Measurements from ENCODE around the gene SPTSSB. TPM values are rescaled to one million over a fixed set of nuclear protein-coding genes. Genes with fewer than 3 reads are reported as not detected.

SPTSSB gene
- polyA plus RNA-seq, 2 of the 4 experiments (the other 2 are of a cell fraction): 0.06 to 0.43 TPM

GRCh38 chr3:161409858-161410257, 38.5 kb upstream of the SPTSSB start:
- WGBS (ENCODE audit: missing lambda C conversion rate): 79% methylated on average over 3 of the region's 3 CpGs
- Histone ChIP-seq H3K9me3 (peaks cover 4% of the 10 kb centered on the region; the same call in 2 of the 3 replicates), H3K4me1 (peaks cover 17% of the 10 kb centered on the region; the same call in 2 of the 3 replicates), H3K4me3 (no peak overlapping the region), H3K27ac (no peak overlapping the region), H3K4me2 (no peak overlapping the region)
- DNase-seq (ENCODE audit: low read depth in 1 of 2, low spot score in 1 of 2) (no peak), ATAC-seq (no peak), FAIRE-seq (no peak)
- ChIA-PET CTCF (interaction anchor here (1.0 to 2.8 kb wide), 8 partner anchors 9 to 311 kb away, joined by 3 to 13 read pairs (median 4); partner anchors contain the start of gene SPTSSB), POLR2A (no interaction called here)
- TF ChIP-seq HOXB13 (CRISPR knock-in tag; IDR thresholded peaks at IDR 0.05; ENCODE audit: low read depth) (no peak), MAZ (IDR thresholded peaks at IDR 0.05; ENCODE audit: borderline replicate concordance, low read depth, low read length) (no peak), CBX2 (IDR thresholded peaks at IDR 0.05; ENCODE audit: borderline replicate concordance, low read depth) (no peak), BCL3 (IDR thresholded peaks at IDR 0.05) (no peak), EHMT2 (IDR thresholded peaks at IDR 0.05; ENCODE audit: low read depth) (no peak), JUNB (IDR thresholded peaks at IDR 0.05) (no peak), HOXB5 (CRISPR knock-in tag; IDR thresholded peaks at IDR 0.05) (no peak), HES2 (IDR thresholded peaks at IDR 0.05) (no peak), RCOR1 (IDR thresholded peaks at IDR 0.05; ENCODE audit: low read depth, low read length) (no peak), FOSB (CRISPR knock-in tag; IDR thresholded peaks at IDR 0.05) (no peak), TFCP2L1 (CRISPR knock-in tag; IDR thresholded peaks at IDR 0.05) (no peak), EP300 (IDR thresholded peaks at IDR 0.05) (no peak), FOSL2 (IDR thresholded peaks at IDR 0.05) (no peak), FOSL2 (CRISPR knock-in tag; IDR thresholded peaks at IDR 0.05) (no peak), RARB (CRISPR knock-in tag; IDR thresholded peaks at IDR 0.05) (no peak), NFE2L2 (conservative IDR thresholded peaks at IDR 0.05; ENCODE audit: low read length) (no peak)

- DNase-seq (ENCODE audit: low read depth in 1 of 2, low spot score in 1 of 2) (peak; percentile 14 to 58), FAIRE-seq (no peak), ATAC-seq (peak in 1 of 2 experiments; percentile 72; a peak in 3 of 6 replicates)
- WGBS (ENCODE audit: missing lambda C conversion rate): 6% methylated on average over 3 of the region's 3 CpGs
- Histone ChIP-seq H3K4me1 (peaks cover 15% of the 10 kb centered on the region; the same call in 1 of the 3 replicates), H3K4me3 (no peak overlapping the region), H3K9me3 (peaks cover 4% of the 10 kb centered on the region; the same call in 2 of the 3 replicates), H3K4me2 (peak overlapping the region; percentile 35; the same call in 2 of the 3 replicates), H3K27ac (no peak overlapping the region)
- CTCF ChIA-PET: interaction anchor here (0.7 to 2.8 kb wide), 20 partner anchors 9 to 490 kb away, joined by 3 to 14 read pairs (median 4); partner anchors contain the start of gene SPTSSB
- TF ChIP-seq RAD21 (conservative IDR thresholded peaks at IDR 0.05 in 1 of 2, IDR thresholded peaks at IDR 0.05 in 1 of 2): peak; percentile 80 to 82
- no peak for TF ChIP-seq HDAC2 (IDR thresholded peaks at IDR 0.05)
- TF ChIP-seq SMC3 (IDR thresholded peaks at IDR 0.05): peak; percentile 72
- TF ChIP-seq NPAS2 (CRISPR knock-in tag; IDR thresholded peaks at IDR 0.05; ENCODE audit: borderline replicate concordance): no peak
- peak; percentile 74 for TF ChIP-seq CTCF (IDR thresholded peaks at IDR 0.05)
- POLR2A ChIA-PET: no interaction called here
Measured at GRCh38 chr3:161409069-161409468, 37.8 kb upstream of the SPTSSB start.
